Measurements from ENCODE around the gene DHX58. TPM values are rescaled to one million over a fixed set of nuclear protein-coding genes. Genes with fewer than 3 reads are reported as not detected.

DHX58 gene
- polyA plus RNA-seq, 1 of the 3 experiments (the other 2 are of a cell fraction), result 1.2 TPM

- Histone ChIP-seq H3K79me2 (ENCODE audit: insufficient read depth) (no peaks in the 10 kb centered on the region), H3K4me2 (no peak overlapping the region), H3K36me3 (replicated peaks in 1 of 2; ENCODE audit: control insufficient read depth in 1 of 2, insufficient read depth in 2 of 2, low read length in 1 of 2) (no peaks in the 10 kb centered on the region), H2AFZ (ENCODE audit: low read depth) (no peak overlapping the region), H3K9me2 (no peaks in the 10 kb centered on the region), H3K27me3 (ENCODE audit: insufficient read depth) (peaks cover 7% of the 10 kb centered on the region; the same call in 1 of the 2 replicates), H3K9ac (no peak overlapping the region), H4K20me1 (ENCODE audit: insufficient read depth) (no peaks in the 10 kb centered on the region), H3K9me3 (no peaks in the 10 kb centered on the region), H3K4me3 (ENCODE audit: low read depth in 2 of 2, low read length in 1 of 2) (no peak overlapping the region), H3K4me1 (ENCODE audit: control insufficient read depth in 1 of 2, insufficient read depth in 2 of 2, low read depth in 1 of 2, low read length in 1 of 2) (no peaks in the 10 kb centered on the region), H3F3A (replicated peaks; ENCODE audit: insufficient read depth) (no peaks in the 10 kb centered on the region), H3K27ac (ENCODE audit: low read depth in 2 of 2, low read length in 1 of 2) (no peak overlapping the region)
- TF ChIP-seq MEF2A (IDR thresholded peaks at IDR 0.05; ENCODE audit: borderline replicate concordance, low read depth), result no peak
- no peak for TF ChIP-seq EZH2phosphoT487 (IDR thresholded peaks at IDR 0.05; ENCODE audit: borderline replicate concordance, low read depth)
- TF ChIP-seq PBX3 (IDR thresholded peaks at IDR 0.05), result no peak
- TF ChIP-seq RAD21 (IDR thresholded peaks at IDR 0.05; ENCODE audit: low read length), result no peak
- TF ChIP-seq RFX5 (IDR thresholded peaks at IDR 0.05; ENCODE audit: low read length), result no peak
- TF ChIP-seq ZBTB33 (IDR thresholded peaks at IDR 0.05; ENCODE audit: borderline replicate concordance, low read depth), result no peak
- TF ChIP-seq YY1 (IDR thresholded peaks at IDR 0.05; ENCODE audit: low read depth), result no peak
- no peak for TF ChIP-seq JUND (IDR thresholded peaks at IDR 0.05)
- TF ChIP-seq TEAD4 (IDR thresholded peaks at IDR 0.05; ENCODE audit: borderline replicate concordance, insufficient read depth), result no peak
- TF ChIP-seq GATA2 (CRISPR knock-in tag; IDR thresholded peaks at IDR 0.05), result no peak
- TF ChIP-seq FOSL2 (IDR thresholded peaks at IDR 0.05; ENCODE audit: borderline replicate concordance, low read depth), result no peak
- TF ChIP-seq NFIC (IDR thresholded peaks at IDR 0.05; ENCODE audit: borderline replicate concordance), result no peak
- no peak for TF ChIP-seq POLR2AphosphoS5 (IDR thresholded peaks at IDR 0.05; ENCODE audit: low read depth, low read length)
- no peak for TF ChIP-seq SMC3 (IDR thresholded peaks at IDR 0.05; ENCODE audit: low read depth, low read length)
- no peak for TF ChIP-seq MAX (IDR thresholded peaks at IDR 0.05; ENCODE audit: low read depth)
- no peak for TF ChIP-seq SIN3A (IDR thresholded peaks at IDR 0.05; ENCODE audit: borderline replicate concordance, low read depth, low read length)
- TF ChIP-seq IRF3 (IDR thresholded peaks at IDR 0.05; ENCODE audit: low read depth, low read length), result no peak
- no peak for TF ChIP-seq USF2 (IDR thresholded peaks at IDR 0.05; ENCODE audit: borderline replicate concordance, low read depth, low read length)
- DNase-seq, result no peak
- POLR2A ChIA-PET, result interaction anchor here (1.4 kb wide), 1 partner anchor 11 kb away, joined by 3 read pairs; no protein-coding TSS in a partner anchor
- CTCF ChIA-PET, result interaction anchor here (0.9 to 5.7 kb wide), 7 partner anchors 10 to 165 kb away, joined by 3 to 46 read pairs (median 6); no protein-coding TSS in a partner anchor
- 78% methylated on average over 8 of the region's 8 CpGs for WGBS (ENCODE audit: low lambda C conversion rate)
Observed at GRCh38 chr17:42090964-42091790, 21.3 kb downstream of the DHX58 start.

Data from SK-N-SH (cell line).